ENCODE results near the gene AMDHD2.
"Not testable (repeated sequence)": the region's sequence is repeated elsewhere in the genome, so short reads cannot be mapped to it uniquely, and the experiment has no call there.

The AMDHD2 gene

DNA sequence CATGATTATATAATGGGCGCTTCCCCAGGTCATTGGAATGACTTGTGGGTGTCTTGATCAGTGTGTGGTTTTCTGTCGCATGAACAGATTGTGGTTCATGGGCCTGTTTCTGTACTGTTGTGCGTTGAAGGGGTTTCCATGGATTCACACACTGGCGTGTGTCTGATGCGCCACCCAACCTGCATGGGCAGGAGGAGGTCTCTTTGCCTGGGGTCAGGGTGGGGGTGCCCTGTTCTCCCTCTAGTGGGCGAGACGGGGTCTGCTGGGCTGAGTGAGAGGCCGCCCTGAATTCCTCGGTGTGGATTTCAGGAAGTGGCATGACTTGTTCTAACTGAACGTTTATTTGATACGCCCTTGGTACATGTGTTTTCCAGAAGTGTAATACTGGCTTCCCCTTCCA lies 60.0 kb downstream of the AMDHD2 start:
- H3K36me3 ChIP-seq (ENCODE audit: insufficient read depth, low read length); H3K4me1 ChIP-seq (ENCODE audit: insufficient read depth, low read length); H3K4me3 ChIP-seq (ENCODE audit: low read depth in 1 of 2, low read length in 2 of 2); H3K27ac ChIP-seq (ENCODE audit: low read depth, low read length); H3K9ac ChIP-seq (ENCODE audit: low read length); H3K9me3 ChIP-seq (ENCODE audit: low read length); H3K27me3 ChIP-seq (ENCODE audit: control insufficient read depth in 1 of 2, insufficient read depth in 2 of 2, low read length in 2 of 2): not testable (repeated sequence)

- H3K4me3 ChIP-seq (ENCODE audit: low read depth in 1 of 2, low read length in 2 of 2); H3K27ac ChIP-seq (ENCODE audit: low read depth, low read length); H3K9ac ChIP-seq (ENCODE audit: low read length); H3K27me3 ChIP-seq (ENCODE audit: control insufficient read depth in 1 of 2, insufficient read depth in 2 of 2, low read length in 2 of 2); H3K36me3 ChIP-seq (ENCODE audit: insufficient read depth, low read length); H3K9me3 ChIP-seq (ENCODE audit: low read length); H3K4me1 ChIP-seq (ENCODE audit: insufficient read depth, low read length): not testable (repeated sequence)
These were observed 60.6 kb downstream of the AMDHD2 start for GRCh38 chr16:2580818-2581217.
